VCaP (cell line): Measurements from ENCODE around the gene ZDHHC14.

Source experiments
- H3K27ac ChIP-seq: fragments of 450-650 bp; 2 replicates; pipeline ENCODE4 v1.5.1; 2017
- TF ChIP-seq, protein P1 (sequence below): fragments of 450-650 bp; conservative IDR thresholded peaks from 2 replicates; pipeline ENCODE4 v1.5.1; 2017; ENCODE audit warnings: mild to moderate bottlenecking, moderate library complexity

The ZDHHC14 gene

DNA sequence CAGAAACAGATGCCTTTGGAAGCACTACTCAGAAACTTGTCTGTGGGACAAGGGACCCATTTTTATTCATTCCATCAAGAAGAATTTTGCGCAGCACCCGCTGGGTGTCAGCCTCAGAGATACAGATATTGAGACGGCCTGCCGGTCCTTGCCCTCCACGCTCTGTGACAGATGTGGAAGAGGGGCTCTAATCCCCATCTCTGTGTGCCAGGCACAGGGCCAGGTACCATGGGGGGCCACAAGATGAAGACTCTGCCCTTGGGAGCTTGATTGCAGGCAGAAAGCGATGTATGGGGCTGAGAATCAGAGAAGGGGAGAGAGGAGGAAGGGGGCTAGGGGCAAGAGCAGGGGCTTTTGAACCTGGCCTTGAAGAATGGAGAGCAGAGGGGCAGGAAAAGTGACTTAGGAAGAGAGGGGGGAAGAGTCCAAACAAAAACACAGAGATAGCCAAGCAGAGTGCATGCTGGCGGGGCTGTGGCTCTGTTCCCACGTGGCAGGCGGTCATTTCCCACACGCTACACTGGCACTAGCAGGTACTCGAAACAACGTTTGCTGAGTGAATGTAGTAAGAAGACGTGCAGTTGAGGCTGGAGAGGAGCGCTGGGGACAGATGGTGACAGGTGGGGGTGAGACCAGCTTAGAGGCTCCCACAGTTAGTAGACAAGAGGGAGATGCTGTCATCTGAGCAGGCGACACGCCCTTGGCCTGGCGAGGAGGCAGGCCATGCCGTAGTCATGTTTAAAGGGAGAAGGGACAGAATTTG is 271.8 kb downstream of the ZDHHC14 start:
- H3K27ac ChIP-seq: no peak overlapping the region
- TF ChIP-seq, protein P1, sequence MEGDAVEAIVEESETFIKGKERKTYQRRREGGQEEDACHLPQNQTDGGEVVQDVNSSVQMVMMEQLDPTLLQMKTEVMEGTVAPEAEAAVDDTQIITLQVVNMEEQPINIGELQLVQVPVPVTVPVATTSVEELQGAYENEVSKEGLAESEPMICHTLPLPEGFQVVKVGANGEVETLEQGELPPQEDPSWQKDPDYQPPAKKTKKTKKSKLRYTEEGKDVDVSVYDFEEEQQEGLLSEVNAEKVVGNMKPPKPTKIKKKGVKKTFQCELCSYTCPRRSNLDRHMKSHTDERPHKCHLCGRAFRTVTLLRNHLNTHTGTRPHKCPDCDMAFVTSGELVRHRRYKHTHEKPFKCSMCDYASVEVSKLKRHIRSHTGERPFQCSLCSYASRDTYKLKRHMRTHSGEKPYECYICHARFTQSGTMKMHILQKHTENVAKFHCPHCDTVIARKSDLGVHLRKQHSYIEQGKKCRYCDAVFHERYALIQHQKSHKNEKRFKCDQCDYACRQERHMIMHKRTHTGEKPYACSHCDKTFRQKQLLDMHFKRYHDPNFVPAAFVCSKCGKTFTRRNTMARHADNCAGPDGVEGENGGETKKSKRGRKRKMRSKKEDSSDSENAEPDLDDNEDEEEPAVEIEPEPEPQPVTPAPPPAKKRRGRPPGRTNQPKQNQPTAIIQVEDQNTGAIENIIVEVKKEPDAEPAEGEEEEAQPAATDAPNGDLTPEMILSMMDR: no peak

DNA sequence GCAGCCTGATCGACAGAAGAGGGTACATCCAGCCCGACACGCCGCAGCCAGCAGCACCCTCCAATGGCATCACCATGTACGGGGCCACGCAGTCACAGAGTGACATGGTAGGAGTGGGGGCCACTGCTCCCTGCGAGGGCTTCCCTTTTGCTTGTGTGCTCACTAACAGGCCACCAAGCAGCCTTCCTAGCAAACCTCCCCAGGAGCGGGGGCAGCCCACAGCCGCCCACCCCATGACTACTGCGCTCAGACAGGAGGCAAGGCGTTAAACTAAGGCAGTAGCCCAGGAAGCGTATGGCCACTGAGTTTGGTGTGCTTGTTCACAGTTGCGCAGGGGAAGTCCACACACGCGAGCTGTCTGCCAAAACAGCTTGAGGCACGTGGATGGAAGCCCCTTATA is 272.5 kb downstream of the ZDHHC14 start:
- TF ChIP-seq, protein P1: no peak
- no peak overlapping the region for H3K27ac ChIP-seq

DNA sequence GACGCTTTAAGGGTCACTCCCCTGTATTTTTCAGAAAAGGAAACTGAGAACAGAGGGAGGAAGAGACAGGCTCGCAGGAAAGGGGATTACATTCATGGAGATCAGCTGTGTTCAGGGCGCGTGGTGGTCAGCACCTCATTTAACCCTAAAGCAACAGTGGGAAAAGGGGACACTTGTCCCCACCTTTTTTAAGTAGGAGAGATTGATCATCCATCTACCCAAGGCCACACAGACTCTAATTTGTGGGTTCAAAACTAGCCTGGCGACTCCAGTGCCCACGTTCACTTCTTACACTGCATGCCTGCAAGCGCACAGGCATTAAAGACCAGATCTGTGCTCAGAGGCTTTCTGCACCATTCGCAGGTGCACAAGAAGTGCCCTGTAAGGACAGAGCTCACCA is 274.1 kb downstream of the ZDHHC14 start:
- no peak overlapping the region for H3K27ac ChIP-seq
- TF ChIP-seq, protein P1: no peak

DNA sequence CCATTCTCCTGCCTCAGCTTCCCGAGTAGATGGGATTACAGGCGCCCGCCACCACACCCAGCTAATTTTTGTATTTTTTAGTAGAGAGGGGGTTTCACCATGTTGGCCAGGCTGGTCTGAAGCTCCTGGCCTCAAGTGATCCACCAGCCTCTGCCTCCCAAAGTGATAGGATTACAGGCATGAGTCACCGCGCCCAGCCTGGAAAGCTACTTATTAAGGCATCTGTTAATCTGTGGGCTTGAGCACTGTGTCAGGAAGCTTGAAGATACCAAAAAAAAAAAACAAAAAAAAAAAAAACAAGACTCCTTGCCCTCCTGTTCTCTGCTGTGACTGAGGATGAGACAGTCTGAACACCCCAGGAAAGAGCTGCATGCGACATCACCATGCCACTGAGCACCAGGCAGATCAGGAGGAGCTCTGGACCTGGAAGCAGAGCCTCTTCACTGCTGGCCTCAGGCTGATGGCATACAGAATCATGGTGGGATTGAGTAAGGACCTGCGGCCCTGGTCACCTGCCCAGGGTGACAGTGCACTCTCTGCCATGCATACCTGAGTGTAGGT is 275.5 kb downstream of the ZDHHC14 start:
- no peak overlapping the region for H3K27ac ChIP-seq
- TF ChIP-seq, protein P1: no peak

DNA sequence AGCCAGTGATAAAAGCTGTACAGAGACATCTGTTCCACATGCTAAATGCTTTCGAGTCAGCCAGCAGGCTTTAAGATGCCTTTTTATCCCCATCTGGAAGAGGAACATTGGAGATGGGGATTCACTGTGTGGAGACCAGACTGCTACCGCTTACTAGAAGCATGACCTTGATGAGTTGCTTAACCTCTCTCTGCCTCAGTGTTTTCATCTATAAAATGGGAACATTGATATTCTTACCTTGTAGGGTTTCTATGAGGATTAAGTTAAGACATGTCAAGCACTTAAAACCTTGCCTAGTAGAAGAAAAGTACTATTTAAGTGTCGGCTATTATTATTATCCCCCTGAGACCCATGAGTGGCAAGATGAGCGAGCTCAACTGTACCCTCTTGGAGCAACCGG is 276.8 kb downstream of the ZDHHC14 start:
- no peak overlapping the region for H3K27ac ChIP-seq
- TF ChIP-seq, protein P1: no peak

DNA sequence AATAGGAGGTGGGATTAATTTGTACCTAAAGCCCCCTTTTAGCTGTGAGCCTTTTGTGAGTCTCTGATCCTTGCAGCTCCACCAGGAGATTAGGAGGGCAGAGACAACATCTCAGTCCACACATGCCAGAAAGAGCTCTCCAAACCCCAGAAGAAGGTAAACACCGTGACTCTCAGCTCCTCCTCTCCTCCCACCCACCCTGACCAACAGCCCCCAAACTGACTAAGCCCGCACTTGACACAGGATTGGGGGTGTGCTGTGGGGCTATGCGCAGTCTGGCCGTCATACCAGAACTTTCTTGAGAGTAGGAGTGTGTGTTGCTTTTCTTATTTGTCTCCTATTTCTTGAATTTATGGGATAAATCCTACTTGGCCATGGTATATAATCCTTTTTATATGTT is 277.3 kb downstream of the ZDHHC14 start:
- TF ChIP-seq, protein P1: no peak

DNA sequence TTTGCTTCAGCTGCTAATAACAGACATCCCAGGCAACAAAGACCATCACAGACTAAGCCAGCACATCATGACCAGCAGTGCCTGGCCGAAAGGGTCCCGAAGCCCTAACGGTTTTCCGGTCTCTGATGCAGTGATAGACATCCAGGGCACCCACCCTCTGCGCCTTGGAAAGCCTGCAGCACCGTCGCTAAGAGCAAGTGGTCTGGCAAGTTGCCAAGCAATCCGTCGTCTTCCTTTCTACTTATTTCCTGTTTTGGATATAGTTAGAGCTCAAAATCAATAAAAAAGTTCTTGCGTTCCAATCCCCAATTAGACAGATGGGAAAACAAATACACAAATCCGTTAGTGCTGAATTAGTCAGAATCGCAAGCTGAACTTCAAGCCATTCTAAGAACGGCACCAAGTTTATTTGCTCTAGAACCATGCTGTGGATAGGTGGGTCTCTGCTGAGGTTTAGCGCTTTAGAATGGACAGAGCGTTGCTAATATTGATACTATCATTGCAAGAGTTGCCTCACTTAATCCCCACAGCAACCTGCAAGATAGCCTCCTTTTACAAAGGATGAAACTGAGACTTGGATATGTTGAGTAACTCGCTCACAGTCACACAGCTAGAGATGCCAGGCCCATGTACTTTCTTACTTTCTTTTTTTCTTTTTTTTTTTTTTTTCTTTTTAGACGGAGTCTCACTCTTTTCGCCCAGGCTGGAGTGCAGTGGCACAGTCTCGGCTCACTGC is 278.7 kb downstream of the ZDHHC14 start:
- TF ChIP-seq, protein P1: no peak
- no peak overlapping the region for H3K27ac ChIP-seq

More for the DNA sequence above, 277.3 kb downstream of the ZDHHC14 start:
- H3K27ac ChIP-seq: no peak overlapping the region
